ENCODE results near the gene UBE2E1. TPM values are rescaled to one million over a fixed set of nuclear protein-coding genes. Genes with fewer than 3 reads are reported as not detected.
A peak's percentile ranks its signal among the peaks of the same experiment; 100 is the strongest.

The UBE2E1 gene
- total and polyA plus RNA-seq, 10 donors: 62.6 to 106 (median 91.2) TPM

GRCh38 chr3:23885210-23885609 is 79.5 kb downstream of the UBE2E1 start:
- Histone ChIP-seq H3K4me1 (peaks cover 3 to 41% (median 18%) of the 10 kb centered on the region in 6 donors), H3K4me3 (no peak overlapping the region), H3K27ac (no peak overlapping the region), H3K36me3 (peaks cover 0 to 29% (median 0%) of the 10 kb centered on the region in 6 donors), H3K27me3 (replicated peaks in 1 of 7) (no peaks in the 10 kb centered on the region), H3K9me3 (no peaks in the 10 kb centered on the region)
- WGBS, 5 donors: 67 to 92% (median 83%) methylated on average over 6 of the region's 6 CpGs
- DNase-seq: no peak
- TF ChIP-seq CTCF (IDR thresholded peaks at IDR 0.05 in 8 of 11, conservative IDR thresholded peaks at IDR 0.05 in 3 of 11) (no peak), POLR2A (IDR thresholded peaks at IDR 0.05) (no peak), POLR2AphosphoS5 (IDR thresholded peaks at IDR 0.05) (no peak)
- intact Hi-C loops (cut with DNase I; ENCODE audit: low total_unique reads): no loop called here

DNA sequence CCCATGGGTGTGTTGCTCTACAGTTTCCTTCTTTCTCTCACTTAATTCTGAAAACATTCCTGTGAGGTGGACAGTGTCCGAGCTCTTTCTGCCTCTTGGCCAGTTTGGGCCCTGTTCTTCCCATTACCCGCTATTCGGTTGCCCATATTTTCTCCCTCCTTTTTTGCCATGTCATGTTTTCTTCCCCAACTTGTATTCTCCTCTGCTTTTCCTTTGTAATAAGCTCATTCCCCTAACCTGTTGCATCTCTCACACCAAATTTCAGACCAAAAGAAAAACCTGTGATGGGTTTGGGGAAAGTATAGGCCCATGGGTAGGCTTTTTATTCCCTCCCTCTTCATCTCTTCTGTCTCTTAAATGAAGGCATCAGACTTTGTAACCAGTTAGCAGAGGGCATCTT is 80.6 kb downstream of the UBE2E1 start:
- H3K4me1 ChIP-seq: peaks cover 0 to 30% (median 11%) of the 10 kb centered on the region in 6 donors
- H3K9me3 ChIP-seq: no peaks in the 10 kb centered on the region
- H3K27me3 ChIP-seq (replicated peaks in 1 of 7): no peaks in the 10 kb centered on the region
- WGBS, 5 donors: 93 to 98% (median 95%) methylated on average over 3 of the region's 3 CpGs
- H3K27ac ChIP-seq: no peak overlapping the region
- H3K36me3 ChIP-seq: peaks cover 0 to 40% (median 0%) of the 10 kb centered on the region in 6 donors
- intact Hi-C loops (cut with DNase I; ENCODE audit: low total_unique reads): no loop called here
- no peak overlapping the region for H3K4me3 ChIP-seq
- DNase-seq: no peak
- TF ChIP-seq POLR2A (IDR thresholded peaks at IDR 0.05) (no peak), CTCF (IDR thresholded peaks at IDR 0.05 in 8 of 11, conservative IDR thresholded peaks at IDR 0.05 in 3 of 11) (no peak), POLR2AphosphoS5 (IDR thresholded peaks at IDR 0.05) (no peak)

DNA sequence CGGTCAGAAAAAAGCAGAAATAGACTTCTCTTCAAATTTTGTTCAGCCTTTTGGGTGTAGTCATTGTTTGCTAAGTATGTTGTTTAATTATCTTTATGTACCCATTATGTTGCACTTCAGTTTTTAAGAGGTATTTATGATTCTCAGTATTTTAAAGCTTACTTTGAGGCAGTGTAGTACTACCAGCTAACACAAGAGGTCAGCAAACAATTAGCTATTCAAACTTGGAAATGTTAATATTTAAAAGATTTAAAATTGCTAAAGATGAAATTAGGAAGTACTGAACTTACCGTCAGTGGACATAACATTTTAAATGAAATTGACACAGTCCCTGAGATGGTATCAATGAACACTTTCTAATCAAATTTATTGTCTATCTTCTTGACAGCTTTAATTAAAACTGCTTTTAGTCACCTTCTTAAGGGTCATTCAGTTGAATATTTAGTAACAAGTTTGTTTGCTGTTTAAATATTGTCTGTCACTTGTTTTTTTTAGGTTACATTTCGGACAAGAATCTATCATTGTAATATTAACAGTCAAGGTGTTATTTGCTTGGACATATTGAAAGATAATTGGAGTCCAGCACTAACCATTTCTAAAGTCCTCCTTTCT is 83.0 kb downstream of the UBE2E1 start:
- no peak for DNase-seq
- peak; percentile 59 to 89 (median 80) for TF ChIP-seq CTCF (IDR thresholded peaks at IDR 0.05 in 8 of 11, conservative IDR thresholded peaks at IDR 0.05 in 3 of 11)
- TF ChIP-seq POLR2A (IDR thresholded peaks at IDR 0.05): no peak
- no peak for TF ChIP-seq POLR2AphosphoS5 (IDR thresholded peaks at IDR 0.05)
- no peaks in the 10 kb centered on the region for H3K27me3 ChIP-seq (replicated peaks in 1 of 7)
- H3K36me3 ChIP-seq: peaks cover 0 to 47% (median 6%) of the 10 kb centered on the region in 6 donors
- WGBS, 5 donors: 50 to 63% (median 55%) methylated on average over 3 of the region's 3 CpGs
- no peak overlapping the region for H3K4me3 ChIP-seq
- H3K9me3 ChIP-seq: no peaks in the 10 kb centered on the region
- intact Hi-C loops (cut with DNase I; ENCODE audit: low total_unique reads): no loop called here
- H3K27ac ChIP-seq: peak overlapping the region in 3 of 8 donors; percentile 2 to 45 (median 4)
- peaks cover 0 to 40% (median 11%) of the 10 kb centered on the region in 6 donors for H3K4me1 ChIP-seq

GRCh38 chr3:23889386-23889785 is 83.6 kb downstream of the UBE2E1 start:
- 51 to 68% (median 53%) methylated on average over 2 of the region's 2 CpGs for WGBS, 5 donors

More at GRCh38 chr3:23889386-23889785, 83.6 kb downstream of the UBE2E1 start:
- Histone ChIP-seq H3K36me3 (peaks cover 0 to 53% (median 7%) of the 10 kb centered on the region in 6 donors), H3K9me3 (no peaks in the 10 kb centered on the region), H3K27ac (peak overlapping the region in 4 of 8 donors; percentile 2 to 45 (median 3)), H3K27me3 (replicated peaks in 1 of 7) (no peaks in the 10 kb centered on the region), H3K4me1 (peaks cover 0 to 40% (median 11%) of the 10 kb centered on the region in 6 donors), H3K4me3 (no peak overlapping the region)
- no peak for TF ChIP-seq POLR2AphosphoS5 (IDR thresholded peaks at IDR 0.05)
- TF ChIP-seq CTCF (IDR thresholded peaks at IDR 0.05 in 8 of 11, conservative IDR thresholded peaks at IDR 0.05 in 3 of 11): no peak
- TF ChIP-seq POLR2A (IDR thresholded peaks at IDR 0.05): no peak
- DNase-seq: no peak
- intact Hi-C loops (cut with DNase I; ENCODE audit: low total_unique reads): no loop called here
